Esophagus muscularis mucosa (tissue), 3 donors: ENCODE data around the gene ANXA8L1.
"Not testable (repeated sequence)": the region's sequence is repeated elsewhere in the genome, so short reads cannot be mapped to it uniquely, and the experiment has no call there.

Experiments
- POLR2A ChIP-seq: fragments of 450-650 bp; IDR thresholded peaks from one replicate; pipeline ENCODE4 v1.6.1; 2017; ENCODE audit warnings: antibody characterized with exemption, moderate library complexity, mild to moderate bottlenecking, low read depth
- POLR2AphosphoS5 ChIP-seq, 2 donors: sonication (generic); formaldehyde crosslinking; IDR thresholded peaks; one replicate each; pipeline ENCODE4 v1.6.1; 2017; ENCODE audit warnings: antibody characterized with exemption in 2 of 2
- TF ChIP-seq, protein P1 (sequence below), 3 experiments: fragments of 200-600 bp in 2 of 3; fragments of 450-650 bp in 1 of 3; sonication (generic) in 2 of 3; IDR thresholded peaks; one replicate each; pipeline ENCODE4 v1.5.1; 2017 to 2019; ENCODE audit warnings: antibody characterized with exemption in 3 of 3, mild to moderate bottlenecking in 2 of 3, moderate library complexity in 1 of 3

DNA sequence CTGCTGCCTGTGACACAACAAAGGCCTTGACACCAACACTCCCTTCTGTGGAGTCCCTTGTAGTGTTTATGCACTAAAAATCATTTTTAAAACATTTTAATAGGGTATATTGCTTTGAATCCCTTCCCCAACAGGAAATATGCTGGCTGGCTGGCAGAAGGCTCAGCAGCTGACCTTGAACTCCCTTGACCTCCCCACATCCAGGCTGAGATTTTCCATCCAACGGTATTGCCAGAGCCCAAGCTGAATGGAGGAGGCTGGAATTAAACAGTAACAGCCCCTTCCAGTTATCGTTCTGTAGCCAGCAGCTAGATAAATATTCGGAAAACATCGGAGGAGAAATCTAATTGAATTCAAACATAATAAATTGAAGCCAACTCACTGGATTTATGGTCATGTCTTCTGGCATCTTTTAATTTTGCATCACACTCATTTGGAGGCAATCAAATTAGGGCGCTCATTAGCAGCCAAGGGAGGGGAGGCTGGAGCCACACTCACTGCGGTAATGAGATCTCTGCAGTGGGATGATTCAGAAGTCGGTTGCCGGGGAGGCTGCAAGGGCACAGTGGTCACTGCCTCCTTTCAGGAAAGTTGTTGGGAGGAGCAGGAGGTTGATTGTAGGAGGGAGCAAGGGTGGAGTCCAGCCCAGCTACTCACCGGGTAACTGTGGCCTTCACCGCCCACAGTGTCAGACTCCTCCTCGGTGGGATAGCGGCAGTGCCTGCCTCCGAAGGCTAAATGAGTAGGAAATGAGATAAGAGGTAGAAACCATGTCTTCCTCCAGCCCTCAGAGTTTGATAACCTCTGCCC lies 44.2 kb downstream of the ANXA8L1 start:
- TF ChIP-seq, protein P1, sequence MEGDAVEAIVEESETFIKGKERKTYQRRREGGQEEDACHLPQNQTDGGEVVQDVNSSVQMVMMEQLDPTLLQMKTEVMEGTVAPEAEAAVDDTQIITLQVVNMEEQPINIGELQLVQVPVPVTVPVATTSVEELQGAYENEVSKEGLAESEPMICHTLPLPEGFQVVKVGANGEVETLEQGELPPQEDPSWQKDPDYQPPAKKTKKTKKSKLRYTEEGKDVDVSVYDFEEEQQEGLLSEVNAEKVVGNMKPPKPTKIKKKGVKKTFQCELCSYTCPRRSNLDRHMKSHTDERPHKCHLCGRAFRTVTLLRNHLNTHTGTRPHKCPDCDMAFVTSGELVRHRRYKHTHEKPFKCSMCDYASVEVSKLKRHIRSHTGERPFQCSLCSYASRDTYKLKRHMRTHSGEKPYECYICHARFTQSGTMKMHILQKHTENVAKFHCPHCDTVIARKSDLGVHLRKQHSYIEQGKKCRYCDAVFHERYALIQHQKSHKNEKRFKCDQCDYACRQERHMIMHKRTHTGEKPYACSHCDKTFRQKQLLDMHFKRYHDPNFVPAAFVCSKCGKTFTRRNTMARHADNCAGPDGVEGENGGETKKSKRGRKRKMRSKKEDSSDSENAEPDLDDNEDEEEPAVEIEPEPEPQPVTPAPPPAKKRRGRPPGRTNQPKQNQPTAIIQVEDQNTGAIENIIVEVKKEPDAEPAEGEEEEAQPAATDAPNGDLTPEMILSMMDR (IDR thresholded peaks at IDR 0.05): not testable (repeated sequence)
- TF ChIP-seq POLR2AphosphoS5 (IDR thresholded peaks at IDR 0.05); POLR2A: not testable (repeated sequence)
